Renal cortex interstitium (tissue), 3 donors: Measurements from ENCODE around the gene RNF175. TPM values are rescaled to one million over a fixed set of nuclear protein-coding genes. Genes with fewer than 3 reads are reported as not detected.

Experiments used
- polyA plus RNA-seq, 3 donors: library from polyadenylated mRNA; unstranded; fragments of 120-200 nt; gene quantifications; one replicate each; pipeline ENCODE4 v1.2.1, GENCODE V29; 2013; ENCODE audit not compliant: insufficient read length in 3 of 3

RNF175 gene
- polyA plus RNA-seq, 3 donors = 5.2 to 6.0 (median 5.9) TPM

Other genes starting within 250 kb of the RNF175 start
- 1 to 10 TPM; 6.7 to 9.0 (median 6.7) TPM for gene TLR2, start 75.7 kb downstream of the RNF175 start, polyA plus RNA-seq
- 10 to 100 TPM; 16.9 to 26.7 (median 18.9) TPM for gene SFRP2, start 29.1 kb upstream of the RNF175 start, polyA plus RNA-seq